Liver (tissue), 3 donors: Measurements from ENCODE around the gene NDUFAF8.

ENCODE experiments used
- ATF3 ChIP-seq: IDR thresholded peaks from 2 replicates; pipeline ENCODE4 v1.6.1; 2016; ENCODE audit warnings: antibody characterized with exemption
- CTCF ChIP-seq: fragments of 150-350 bp; IDR thresholded peaks from 2 replicates; pipeline ENCODE4 v1.5.1; 2017; ENCODE audit warnings: improper control_type of control experiment, low read depth, low read length; ENCODE audit not compliant: missing input control
- EGR1 ChIP-seq, 2 donors: IDR thresholded peaks; 2 replicates each; pipeline ENCODE4 v1.6.1; 2016 to 2018; ENCODE audit warnings: antibody characterized with exemption in 2 of 2, low read depth in 2 of 2
- GABPA ChIP-seq, 2 donors: IDR thresholded peaks in 1 of 2; conservative IDR thresholded peaks in 1 of 2; 2 replicates each; pipeline ENCODE4 v1.6.1; 2016; ENCODE audit warnings: antibody characterized with exemption in 2 of 2, mild to moderate bottlenecking in 1 of 2, moderate library complexity in 1 of 2
- JUND ChIP-seq, 2 donors: IDR thresholded peaks; 2 replicates each; pipeline ENCODE4 v1.6.1; 2016; ENCODE audit warnings: antibody characterized with exemption in 2 of 2
- NR2F2 ChIP-seq: IDR thresholded peaks from 2 replicates; pipeline ENCODE4 v1.6.1; 2016; ENCODE audit warnings: antibody characterized with exemption
- REST ChIP-seq: IDR thresholded peaks from 2 replicates; pipeline ENCODE4 v1.6.1; 2016; ENCODE audit warnings: antibody characterized with exemption, mild to moderate bottlenecking
- SP1 ChIP-seq: IDR thresholded peaks from 2 replicates; pipeline ENCODE4 v1.6.1; 2018; ENCODE audit warnings: antibody characterized with exemption, mild to moderate bottlenecking
- TAF1 ChIP-seq: conservative IDR thresholded peaks from 2 replicates; pipeline ENCODE4 v1.6.1; 2016; ENCODE audit warnings: antibody characterized with exemption, mild to moderate bottlenecking
- YY1 ChIP-seq: IDR thresholded peaks from 2 replicates; pipeline ENCODE4 v1.6.1; 2016; ENCODE audit warnings: antibody characterized with exemption, mild to moderate bottlenecking
- donor health status: healthy.
- donor health status: healthy.

GRCh38 chr17:81203136-81203535 is 36.0 kb upstream of the NDUFAF8 start:
- no peak for TF ChIP-seq CTCF
- TF ChIP-seq YY1: no peak
- TF ChIP-seq EGR1 (IDR thresholded peaks at IDR 0.05; ENCODE audit: low read depth in 2 of 2): no peak
- TF ChIP-seq JUND (IDR thresholded peaks at IDR 0.05): no peak
- no peak for TF ChIP-seq ATF3
- TF ChIP-seq NR2F2: no peak
- TF ChIP-seq GABPA (IDR thresholded peaks at IDR 0.05 in 1 of 2, conservative IDR thresholded peaks at IDR 0.05 in 1 of 2): no peak
- TF ChIP-seq TAF1: no peak
- no peak for TF ChIP-seq REST
- no peak for TF ChIP-seq SP1
